ENCODE results near the gene CHST2.
A peak's percentile ranks its signal among the peaks of the same experiment; 100 is the strongest.
"Not testable (repeated sequence)": the region's sequence is repeated elsewhere in the genome, so short reads cannot be mapped to it uniquely, and the experiment has no call there.

CHST2 gene, protein sequence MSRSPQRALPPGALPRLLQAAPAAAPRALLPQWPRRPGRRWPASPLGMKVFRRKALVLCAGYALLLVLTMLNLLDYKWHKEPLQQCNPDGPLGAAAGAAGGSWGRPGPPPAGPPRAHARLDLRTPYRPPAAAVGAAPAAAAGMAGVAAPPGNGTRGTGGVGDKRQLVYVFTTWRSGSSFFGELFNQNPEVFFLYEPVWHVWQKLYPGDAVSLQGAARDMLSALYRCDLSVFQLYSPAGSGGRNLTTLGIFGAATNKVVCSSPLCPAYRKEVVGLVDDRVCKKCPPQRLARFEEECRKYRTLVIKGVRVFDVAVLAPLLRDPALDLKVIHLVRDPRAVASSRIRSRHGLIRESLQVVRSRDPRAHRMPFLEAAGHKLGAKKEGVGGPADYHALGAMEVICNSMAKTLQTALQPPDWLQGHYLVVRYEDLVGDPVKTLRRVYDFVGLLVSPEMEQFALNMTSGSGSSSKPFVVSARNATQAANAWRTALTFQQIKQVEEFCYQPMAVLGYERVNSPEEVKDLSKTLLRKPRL

DNA sequence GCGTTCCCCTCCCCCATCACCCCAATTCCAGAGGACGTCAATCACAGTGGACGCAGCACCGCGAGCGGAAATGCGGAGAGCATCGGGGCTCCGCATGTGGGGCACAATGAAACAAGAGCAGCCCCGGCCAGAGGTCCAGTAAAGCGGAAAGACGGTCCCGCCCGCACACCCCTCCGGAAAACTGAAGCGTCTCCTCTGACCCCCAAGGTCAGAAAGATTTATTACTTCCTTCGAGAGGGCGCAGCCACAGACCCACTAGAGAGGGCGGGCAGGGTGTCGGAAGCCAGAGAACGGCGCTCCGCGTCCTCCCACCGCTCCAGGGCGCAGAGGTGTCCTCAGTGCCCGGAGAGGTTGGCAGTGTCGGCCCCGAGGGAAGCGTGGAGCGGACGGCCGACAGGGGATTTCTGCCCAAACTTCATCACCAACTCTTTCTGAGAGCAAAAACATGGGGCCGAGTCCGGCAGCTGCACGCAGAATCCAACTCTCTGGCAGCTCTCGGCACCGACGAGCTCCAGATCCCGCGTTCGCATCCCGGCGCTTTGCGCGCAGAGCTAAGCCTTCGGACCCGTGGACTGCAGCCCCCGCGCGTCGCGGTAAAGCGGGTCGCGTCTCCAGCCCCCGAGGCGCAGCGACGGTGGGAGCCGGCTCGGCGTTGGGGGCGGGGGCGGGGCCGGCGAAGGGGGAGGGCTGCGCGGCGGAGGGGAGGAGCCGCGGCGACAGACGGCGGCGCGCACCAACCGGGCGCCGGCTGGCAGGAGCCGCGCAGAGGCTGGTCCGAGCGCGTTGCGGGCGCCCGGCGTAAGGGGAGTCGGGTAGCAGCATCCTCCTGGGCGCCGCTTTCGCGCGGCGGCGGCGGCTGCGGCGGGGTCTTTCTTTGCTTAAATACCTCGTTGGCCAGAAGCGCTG is at the start of gene CHST2:
TSS of gene CHST2 (plus strand) at position 763 of the 906 bp plus-strand sequence. CDS start 1,046 bp downstream, outside the sequence.
- DNase-seq (ENCODE audit: low read depth in 2 of 2) = peak; percentile 32 to 58

DNA sequence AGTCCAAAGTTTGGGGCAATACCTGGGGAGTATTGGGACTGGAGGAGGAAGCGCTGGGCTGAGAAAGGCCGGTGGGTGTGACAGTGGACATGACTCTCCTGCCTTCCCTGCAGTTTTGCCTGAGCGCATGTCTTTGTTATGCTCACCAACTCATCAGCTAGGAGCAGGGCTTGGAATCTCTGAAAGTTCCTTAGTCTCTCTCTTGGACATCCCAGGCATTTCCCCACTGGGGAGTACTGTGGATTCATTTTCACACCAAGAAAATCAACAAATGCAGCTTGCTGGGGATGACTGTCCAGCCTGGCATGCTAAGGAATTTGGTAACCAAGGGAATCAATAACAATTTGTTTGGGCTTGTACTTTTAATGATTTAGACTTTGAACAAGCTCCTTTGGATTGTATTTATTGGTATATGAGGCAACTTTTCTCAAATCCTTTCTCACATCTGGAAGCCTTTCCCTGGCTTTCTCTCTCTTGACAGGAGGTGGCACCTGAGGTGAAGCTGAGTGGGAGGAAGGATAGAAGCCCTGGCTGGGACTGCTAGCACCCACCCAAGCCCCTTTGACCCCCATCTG is 48.5 kb upstream of the CHST2 start:
- DNase-seq (ENCODE audit: low read depth in 2 of 2) = no peak

DNA sequence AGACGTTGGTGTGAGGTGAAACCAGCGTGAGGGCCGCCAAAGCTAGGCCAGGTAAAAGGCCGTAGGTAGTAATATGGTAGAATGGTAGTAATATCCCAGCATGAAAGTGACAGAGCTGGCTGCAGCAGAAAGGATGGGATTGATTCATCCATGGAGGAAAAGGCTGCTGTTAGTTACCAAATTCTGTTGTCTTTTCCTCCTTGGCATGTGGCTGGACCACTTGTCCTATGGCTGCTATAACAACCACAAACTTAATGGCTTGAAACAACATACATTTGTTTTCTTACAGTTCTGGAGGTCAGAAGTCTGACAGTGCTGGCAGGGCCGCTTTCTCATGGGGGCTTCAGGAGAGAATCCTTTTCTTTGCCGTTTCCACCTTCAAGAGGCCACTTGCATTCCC is 47.8 kb upstream of the CHST2 start:
- no peak for DNase-seq (ENCODE audit: low read depth in 2 of 2)

DNA sequence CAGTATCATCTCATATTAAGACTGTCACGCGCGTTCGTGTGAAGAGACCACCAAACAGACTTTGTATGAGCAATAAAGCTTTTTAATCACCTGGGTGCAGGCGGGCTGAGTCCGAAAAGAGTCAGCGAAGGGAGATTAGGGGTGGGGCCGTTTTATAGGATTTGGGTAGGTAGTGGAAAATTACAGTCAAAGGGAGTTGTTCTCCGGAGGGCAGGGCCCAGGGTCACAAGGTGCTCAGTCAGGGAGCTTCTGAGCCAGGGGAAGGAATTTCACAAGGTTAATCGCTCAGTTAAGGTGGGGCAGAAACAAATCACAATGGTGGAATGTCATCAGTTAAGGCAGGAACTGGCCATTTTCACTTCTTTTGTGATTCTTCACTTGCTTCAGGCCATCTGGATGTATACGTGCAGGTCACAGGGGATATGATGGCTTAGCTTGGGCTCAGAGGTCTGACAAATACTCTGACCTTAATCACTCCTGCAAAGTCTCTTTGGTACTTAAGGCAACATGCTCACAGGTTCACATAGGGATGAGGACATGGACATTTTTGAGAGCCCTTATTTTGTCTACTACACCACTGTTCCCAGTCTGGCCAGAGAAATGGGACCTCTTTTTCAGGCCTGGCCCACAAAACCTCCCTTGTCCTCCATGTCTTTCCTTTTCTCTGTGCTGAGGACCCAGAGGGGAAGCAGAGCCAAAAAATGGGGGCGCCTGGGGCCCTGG is 47.1 kb upstream of the CHST2 start:
- DNase-seq (ENCODE audit: low read depth in 2 of 2) = not testable (repeated sequence)

DNA sequence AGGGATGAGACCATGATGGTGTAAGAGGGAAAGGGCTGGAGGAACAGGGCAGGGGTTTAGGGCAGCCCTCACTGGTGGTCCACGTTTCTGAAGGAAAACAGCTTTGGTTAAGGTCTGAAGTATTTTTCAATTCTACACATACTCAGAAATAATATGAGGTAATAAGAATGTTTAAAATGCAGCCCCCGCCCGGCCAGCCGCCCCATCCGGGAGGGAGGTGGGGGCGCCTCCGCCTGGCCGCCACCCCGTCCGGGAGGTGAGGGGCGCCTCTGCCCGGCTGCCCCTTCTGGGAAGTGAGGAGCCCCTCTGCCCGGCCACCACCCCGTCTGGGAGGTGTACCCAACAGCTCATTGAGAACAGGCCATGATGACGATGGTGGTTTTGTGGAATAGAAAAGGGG is 46.0 kb upstream of the CHST2 start:
- not testable (repeated sequence) for DNase-seq (ENCODE audit: low read depth in 2 of 2)

DNA sequence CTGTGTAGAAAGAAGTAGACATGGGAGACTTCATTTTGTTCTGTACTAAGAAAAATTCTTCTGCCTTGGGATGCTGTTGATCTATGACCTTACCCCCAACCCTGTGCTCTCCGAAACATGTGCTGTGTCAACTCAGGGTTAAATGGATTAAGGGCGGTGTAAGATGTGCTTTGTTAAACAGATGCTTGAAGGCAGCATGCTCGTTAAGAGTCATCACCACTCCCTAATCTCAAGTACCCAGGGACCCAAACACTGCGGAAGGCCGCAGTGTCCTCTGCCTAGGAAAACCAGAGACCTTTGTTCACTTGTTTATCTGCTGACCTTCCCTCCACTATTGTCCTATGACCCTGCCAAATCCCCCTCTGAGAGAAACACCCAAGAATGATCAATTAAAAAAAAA is 45.6 kb upstream of the CHST2 start:
- DNase-seq (ENCODE audit: low read depth in 2 of 2) = not testable (repeated sequence)

DNA sequence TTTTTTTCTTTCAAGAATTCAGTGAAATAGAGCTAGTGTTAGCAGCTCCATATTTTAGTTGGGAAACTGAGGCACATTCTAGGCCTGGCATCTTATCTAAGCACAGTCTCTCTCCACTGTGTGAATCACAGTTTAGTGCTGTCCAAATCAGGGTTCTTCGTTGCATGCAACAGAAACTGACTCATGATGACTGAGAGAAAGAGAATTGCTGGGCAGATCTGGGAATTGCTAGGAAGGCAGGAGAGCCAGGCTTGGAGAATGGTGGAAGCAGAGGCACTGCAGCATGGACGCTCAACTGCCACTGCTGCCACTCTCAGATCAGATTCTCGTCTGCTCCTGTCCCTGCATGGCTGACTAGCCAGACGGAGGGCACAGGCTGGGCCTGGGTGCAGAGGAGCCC is 40.7 kb upstream of the CHST2 start:
- DNase-seq (ENCODE audit: low read depth in 2 of 2) = no peak

DNA sequence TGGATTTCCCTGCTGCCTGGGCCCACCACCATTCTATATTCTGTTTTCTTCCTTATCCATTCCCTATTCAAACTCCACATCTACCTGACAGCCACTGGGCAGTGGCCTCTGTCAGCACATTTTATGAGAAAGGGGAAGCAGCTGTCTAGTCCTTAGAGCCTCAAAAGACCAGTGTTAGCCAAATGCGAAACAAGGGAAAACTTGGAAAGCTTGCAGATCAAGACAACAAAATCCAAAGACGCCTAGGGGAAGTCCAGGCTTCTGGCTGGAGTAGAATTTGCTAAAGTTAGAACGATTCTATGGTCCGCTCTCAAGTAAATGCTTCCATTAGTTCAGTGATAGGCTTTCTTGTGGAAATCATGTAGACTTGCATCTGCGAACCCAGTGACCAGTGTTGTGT is 39.4 kb upstream of the CHST2 start:
- no peak for DNase-seq (ENCODE audit: low read depth in 2 of 2)

DNA sequence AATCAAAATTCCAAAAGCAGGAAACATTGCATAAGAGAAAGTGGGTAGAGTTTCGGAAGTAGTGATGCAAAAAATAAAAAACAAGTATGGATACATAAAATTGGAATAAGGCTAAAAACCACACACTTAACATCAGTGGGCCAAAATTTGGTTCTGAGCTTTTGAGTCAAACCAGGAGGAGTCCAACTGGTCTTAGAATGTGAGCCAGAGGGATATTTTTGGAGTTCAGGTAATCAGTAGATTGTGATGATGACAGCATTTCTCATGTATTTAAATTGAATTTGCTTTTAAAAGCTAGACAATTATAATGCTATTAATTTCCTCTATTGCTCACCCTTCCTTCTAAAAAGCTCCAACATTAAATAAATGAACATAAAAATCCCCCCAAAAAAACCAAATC is 38.2 kb upstream of the CHST2 start:
- DNase-seq (ENCODE audit: low read depth in 2 of 2) = no peak

DNA sequence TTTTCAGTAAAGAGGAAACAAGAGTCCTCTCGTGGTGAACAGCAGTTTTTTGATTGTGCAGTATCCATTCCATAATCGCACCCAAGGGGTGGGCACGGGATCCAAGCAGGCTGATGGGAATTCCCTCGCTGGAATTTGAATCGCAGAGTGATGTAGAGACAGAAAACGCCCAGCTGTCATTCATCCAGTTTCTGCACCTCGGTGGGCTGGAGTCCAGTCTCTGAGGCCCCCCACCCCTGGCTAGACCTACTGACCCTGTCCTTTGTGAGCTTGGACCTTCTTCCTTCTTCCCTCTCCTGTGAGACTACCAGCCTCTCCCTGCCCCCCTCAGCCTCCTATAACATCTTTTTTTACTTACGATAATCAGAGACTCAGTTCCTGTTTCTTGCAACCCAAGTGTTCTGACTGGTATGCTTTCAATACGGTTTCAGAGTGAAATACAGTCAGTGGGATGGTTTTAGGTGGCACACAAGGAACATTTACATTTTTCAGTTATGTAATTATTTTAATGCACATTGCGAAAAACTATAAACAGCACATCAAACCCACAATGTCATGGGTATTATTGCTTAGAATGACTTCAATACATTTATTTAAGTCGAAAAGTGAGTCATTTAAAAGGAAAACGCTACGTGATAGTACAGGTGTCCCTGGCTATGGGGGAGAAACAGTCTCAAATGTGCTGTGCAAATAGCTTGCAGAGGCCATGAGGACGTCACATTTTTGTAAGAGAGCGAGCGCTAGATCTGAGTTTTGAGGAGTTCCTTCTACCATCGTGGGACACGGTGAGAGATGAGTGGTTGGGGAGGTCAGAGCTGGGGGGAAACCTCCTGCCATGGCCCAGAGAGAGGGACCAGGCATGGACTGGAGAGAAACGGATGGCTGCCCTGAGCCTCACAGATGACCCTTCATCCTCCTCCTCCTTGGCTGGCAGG is 37.5 kb upstream of the CHST2 start:
- no peak for DNase-seq (ENCODE audit: low read depth in 2 of 2)

DNA sequence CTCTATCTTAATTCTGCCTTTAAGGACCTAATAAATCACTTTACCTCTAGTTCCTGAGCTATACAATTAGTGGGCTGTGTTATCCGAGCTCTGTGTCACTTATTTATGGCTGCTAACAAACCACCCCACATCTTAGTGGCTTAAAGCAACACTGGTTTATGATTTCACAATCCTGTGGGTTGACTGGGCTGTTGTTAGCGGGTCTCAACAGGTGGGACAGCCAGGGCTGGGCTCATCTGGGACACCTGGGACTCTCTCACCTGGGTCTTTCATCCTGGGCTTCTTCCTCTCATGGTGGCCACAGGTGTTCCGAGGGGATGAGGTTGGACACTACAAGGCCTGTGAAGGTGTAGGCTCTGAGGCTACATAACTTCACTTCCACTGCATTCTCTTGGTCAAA is 35.8 kb upstream of the CHST2 start:
- no peak for DNase-seq (ENCODE audit: low read depth in 2 of 2)

DNA sequence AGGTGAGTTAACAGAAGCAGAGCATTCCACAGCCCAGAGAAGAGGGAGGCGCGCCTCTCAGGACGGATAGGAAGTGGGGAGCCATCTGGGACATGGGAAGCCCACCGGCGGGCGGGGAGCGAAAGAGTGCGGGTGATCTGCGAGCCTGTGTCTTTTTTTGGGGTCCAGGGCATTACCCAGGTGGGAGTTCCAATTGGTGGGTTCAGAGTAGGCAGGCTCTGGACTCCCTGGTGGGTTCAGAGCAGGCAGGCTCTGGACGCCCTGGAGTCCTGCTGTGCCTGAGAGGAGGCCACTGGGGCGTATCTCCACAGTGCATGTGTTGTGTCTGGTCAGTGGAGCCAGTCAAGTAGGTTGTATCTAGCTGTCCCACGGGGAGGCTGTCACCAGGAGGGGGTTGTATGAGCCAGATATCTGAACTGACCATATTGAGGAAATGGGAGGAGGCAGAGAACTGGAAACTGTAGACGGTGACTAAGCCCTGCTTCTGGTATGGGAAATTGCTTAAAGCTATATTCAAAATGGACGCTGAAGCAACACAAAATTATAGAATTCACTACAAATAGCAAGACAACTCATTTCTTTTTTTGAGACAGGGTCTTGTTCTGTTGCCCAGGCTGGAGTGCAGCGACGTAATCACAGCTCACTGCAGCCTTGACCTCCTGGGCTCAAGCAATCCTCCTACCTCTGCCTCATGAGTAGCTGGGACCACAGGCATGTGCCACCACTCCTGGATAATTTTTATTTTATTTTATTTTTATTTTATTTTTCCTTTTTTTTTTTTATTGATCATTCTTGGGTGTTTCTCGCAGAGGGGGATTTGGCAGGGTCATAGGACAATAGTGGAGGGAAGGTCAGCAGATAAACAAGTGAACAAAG is 34.5 kb upstream of the CHST2 start:
- DNase-seq (ENCODE audit: low read depth in 2 of 2) = no peak

DNA sequence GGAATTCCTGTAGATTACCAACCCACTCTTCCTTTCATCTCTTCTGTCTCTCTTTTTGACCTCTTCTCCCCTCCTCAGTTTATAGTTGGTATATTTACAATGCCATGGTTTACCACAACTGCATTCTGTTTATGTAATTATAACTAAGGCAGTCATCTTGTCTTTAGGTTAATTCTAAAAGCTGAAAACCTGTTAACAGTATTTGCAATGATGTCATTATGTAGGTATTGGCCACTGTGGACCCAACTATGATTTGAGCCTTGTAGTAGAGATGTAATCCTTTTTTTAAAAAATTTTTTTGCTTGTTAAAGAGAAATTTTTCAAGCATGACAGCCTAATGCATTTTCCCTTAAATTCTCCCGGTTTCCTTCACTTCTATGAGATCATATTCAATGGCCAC is 30.7 kb upstream of the CHST2 start:
- DNase-seq (ENCODE audit: low read depth in 2 of 2) = no peak

DNA sequence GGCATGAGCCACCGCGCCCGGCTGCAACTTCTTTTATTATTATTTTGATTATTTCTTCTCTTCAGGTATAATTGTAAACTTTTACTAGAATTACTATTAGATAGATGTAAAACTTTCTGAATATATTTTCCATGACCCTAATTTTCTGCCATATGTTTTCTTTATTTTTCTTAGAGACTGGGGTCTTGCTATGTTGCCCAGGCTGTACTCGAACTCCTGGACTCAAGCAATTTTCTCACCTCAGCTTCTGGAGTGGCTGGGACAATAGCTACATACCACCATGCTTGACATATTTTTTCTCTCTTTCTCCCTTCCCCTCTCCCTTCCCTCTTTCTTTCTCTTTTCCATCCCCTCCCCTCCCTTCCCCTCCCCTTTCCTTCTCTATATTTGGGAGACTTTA is 29.6 kb upstream of the CHST2 start:
- DNase-seq (ENCODE audit: low read depth in 2 of 2) = no peak

DNA sequence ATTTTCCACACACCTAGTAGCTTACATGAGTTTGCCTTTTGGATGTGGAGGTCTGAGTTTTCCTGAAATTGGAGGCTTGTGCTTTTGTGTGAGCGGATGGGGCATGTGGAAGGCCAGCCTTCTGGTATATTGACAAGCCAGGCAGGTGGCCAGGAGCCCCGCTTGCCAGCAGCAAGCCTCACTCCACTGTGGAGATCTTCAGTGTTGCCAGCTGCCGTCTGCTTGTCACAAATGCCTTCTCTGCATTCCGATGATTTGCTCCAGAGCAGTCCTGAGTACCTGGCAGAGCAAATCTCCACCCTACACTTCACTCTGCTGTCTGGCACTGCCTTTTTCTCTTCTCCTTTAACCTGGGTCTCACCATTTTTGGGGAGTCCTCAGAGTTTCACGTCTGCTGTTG is 29.1 kb upstream of the CHST2 start:
- DNase-seq (ENCODE audit: low read depth in 2 of 2) = no peak

DNA sequence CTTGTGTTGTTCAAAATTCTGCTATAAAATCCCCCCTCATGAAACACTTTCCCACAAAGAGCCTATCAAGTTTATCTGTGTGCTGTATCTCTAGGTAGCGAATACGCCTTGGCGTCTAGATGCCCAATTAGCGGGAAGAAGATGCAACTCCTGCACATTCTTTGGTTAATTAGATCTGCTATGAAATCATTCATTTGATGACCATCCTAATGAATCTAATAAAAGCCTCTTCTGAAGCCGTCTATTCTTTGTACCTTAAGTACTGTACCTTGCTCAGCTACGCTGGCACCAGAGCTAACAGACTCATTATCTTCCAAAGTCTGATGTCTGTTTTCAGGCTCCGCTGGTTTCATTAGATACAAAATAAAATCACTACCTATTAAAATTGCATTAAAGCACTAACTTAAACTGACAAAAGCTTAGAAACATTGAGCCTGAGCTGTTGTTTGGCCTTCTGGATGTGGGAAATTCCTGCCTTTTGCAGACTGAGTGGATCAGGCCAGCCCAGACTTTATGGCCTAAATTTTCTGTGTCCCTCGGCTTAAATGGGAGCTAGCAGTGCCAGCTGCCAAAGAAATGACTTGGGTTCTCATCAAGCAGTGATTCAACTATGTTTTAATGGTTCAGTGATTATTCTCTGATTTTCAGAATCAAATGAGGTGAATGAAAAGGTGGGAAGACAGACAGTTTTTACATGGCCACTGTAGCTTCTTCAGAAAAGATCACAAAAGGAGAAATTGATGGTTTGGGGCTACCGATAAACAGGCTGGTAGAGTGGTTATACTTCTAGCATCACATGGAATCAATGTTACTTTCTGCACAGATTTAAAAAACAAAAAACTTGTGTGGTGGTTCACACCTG is 28.4 kb upstream of the CHST2 start:
- DNase-seq (ENCODE audit: low read depth in 2 of 2) = no peak

DNA sequence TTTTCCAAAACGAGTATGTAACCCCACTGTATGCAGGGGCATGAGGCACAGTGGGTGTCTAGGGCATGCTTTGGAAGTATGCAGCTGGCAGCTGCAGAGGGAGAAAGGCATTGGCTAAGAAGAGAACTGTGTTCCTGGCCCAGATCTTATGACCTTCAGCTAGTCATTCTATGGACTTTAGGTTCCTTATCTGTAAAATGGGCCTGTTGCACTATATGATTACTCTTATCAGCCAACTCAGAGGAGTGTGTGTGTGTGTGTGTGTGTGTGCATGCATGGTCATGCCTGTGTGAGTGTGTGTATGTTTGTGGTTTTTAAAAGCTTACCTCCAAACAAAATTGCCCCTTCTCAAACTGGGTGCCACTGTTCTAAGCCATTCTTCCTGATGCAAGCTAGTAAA is 27.4 kb upstream of the CHST2 start:
- no peak for DNase-seq (ENCODE audit: low read depth in 2 of 2)

DNA sequence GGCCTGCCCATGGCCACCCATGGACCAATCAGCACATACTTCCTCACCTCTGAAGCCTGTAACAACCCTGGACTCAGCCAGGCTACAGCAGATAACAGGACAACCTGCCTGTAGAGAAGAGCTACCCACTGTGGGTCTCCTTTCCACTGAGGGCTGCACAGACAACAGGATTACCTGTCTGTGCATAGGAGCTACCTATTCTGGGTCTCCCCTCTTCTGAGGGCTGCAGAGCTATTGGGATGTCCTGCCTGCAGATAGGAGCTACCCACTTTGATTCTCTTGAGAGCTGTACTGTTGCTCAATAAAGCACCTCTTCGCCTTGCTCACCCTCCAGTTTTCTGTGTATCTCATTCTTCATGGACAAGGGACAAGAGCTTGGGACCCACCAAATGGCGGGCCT is 23.8 kb upstream of the CHST2 start:
- DNase-seq (ENCODE audit: low read depth in 2 of 2) = no peak
